GM12864 (cell line): Measurements from ENCODE around the gene DNASE1L3.
"Not testable (repeated sequence)": the region's sequence is repeated elsewhere in the genome, so short reads cannot be mapped to it uniquely, and the experiment has no call there.

Experiments used
- DNase-seq: peaks from one replicate; pipeline ENCODE4 v3.0.0-alpha.2; 2011; ENCODE audit warnings: low read depth
- H3K4me3 ChIP-seq: 2 replicates; pipeline ENCODE4 v1.5.1; 2011; ENCODE audit warnings: mild to moderate bottlenecking, low read depth, low read length, control low read depth
- TF ChIP-seq, protein P1 (sequence below): IDR thresholded peaks from 2 replicates; pipeline ENCODE4 v1.5.1; 2011; ENCODE audit warnings: low read depth, mild to moderate bottlenecking, moderate library complexity, low read length, control low read depth, inconsistent platforms; ENCODE audit errors: missing control alignments

DNASE1L3 gene

DNA sequence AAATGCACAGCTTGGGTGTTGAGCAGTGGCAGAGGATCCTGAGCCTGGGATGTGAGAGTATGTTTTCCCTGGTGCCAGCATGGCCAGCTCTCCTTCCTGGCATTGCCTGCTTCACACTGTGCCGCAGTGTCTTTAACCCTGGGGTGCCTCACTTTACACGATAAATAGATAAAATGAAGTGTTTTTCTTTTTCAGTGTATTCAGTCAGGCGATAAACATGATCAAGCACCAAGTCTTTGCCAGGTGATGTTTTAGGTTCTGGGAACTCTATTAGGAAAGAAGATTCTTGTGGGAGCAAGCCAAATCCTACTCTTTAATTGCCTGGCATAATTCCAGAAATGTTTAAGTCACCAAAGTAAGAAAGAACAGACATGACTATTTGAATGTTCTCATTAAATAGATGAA, 40.9 kb upstream of the DNASE1L3 start:
- no peak for DNase-seq
- no peak overlapping the region for H3K4me3 ChIP-seq
- TF ChIP-seq, protein P1, sequence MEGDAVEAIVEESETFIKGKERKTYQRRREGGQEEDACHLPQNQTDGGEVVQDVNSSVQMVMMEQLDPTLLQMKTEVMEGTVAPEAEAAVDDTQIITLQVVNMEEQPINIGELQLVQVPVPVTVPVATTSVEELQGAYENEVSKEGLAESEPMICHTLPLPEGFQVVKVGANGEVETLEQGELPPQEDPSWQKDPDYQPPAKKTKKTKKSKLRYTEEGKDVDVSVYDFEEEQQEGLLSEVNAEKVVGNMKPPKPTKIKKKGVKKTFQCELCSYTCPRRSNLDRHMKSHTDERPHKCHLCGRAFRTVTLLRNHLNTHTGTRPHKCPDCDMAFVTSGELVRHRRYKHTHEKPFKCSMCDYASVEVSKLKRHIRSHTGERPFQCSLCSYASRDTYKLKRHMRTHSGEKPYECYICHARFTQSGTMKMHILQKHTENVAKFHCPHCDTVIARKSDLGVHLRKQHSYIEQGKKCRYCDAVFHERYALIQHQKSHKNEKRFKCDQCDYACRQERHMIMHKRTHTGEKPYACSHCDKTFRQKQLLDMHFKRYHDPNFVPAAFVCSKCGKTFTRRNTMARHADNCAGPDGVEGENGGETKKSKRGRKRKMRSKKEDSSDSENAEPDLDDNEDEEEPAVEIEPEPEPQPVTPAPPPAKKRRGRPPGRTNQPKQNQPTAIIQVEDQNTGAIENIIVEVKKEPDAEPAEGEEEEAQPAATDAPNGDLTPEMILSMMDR: no peak

DNA sequence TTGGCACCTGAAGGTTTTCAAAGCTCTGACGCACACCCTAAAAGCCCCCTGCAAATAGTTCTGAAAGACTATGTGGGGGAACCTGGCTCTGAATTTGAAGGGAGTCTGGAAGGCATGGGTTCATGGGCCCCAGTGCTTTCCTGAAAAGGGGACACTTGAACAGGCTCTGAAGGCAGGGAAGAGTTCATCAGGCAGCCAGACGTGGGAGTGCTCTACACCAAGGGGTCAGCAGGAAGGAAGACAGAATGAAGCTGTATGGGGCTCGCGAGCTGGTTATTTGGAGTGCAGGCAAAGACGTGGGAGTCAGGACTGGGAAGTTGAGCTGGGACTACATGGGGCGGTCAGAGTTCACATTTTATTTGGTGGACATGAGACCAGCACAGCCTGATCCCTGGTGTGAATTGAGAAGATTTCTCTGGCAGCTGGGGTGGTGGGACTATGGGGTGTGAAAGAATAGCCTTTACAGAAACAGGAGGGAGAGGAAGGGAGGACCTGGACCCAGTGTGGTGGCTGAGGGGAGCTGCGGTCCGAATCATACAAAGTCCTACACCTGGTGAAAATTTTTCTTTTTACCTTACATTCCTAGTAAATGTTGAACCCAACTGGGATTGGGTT, 39.4 kb upstream of the DNASE1L3 start:
- TF ChIP-seq, protein P1: no peak
- DNase-seq: no peak
- no peak overlapping the region for H3K4me3 ChIP-seq

DNA sequence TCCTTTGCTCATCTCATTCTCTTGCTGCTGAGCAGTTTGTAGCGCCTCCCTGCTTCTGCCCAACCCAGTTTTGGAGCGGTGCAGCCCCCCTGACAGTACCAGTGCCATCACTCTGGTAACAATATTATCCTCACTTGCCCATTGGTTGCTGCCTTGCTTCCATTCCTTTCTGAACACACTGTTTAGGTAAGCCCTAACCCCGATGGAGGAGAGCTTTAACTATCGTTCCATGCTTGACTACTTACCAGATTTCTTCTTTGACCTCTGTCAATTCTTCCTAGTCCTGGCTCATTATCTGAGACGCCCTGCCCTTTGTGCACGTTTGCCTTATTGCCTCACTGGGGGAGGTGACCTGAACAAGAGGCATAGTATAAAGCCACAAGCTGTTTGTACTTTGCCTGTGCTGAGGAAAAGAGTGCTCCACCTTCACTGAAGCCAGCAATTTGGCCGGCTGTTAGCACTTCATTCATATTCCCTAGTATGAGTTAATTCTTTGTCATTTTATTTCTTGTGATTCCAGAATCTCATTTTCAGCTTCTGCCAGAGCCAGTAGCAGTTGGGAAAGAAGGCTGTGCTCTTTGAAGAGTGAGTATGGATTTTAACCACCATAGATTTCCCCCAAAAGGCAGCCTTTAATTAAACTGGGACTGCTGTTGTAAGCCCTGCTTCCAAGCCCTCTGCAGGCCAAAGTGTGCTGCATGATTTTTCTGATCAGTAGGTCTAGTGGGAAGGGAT, 38.8 kb upstream of the DNASE1L3 start:
- no peak for DNase-seq
- H3K4me3 ChIP-seq: no peak overlapping the region
- TF ChIP-seq, protein P1: no peak

DNA sequence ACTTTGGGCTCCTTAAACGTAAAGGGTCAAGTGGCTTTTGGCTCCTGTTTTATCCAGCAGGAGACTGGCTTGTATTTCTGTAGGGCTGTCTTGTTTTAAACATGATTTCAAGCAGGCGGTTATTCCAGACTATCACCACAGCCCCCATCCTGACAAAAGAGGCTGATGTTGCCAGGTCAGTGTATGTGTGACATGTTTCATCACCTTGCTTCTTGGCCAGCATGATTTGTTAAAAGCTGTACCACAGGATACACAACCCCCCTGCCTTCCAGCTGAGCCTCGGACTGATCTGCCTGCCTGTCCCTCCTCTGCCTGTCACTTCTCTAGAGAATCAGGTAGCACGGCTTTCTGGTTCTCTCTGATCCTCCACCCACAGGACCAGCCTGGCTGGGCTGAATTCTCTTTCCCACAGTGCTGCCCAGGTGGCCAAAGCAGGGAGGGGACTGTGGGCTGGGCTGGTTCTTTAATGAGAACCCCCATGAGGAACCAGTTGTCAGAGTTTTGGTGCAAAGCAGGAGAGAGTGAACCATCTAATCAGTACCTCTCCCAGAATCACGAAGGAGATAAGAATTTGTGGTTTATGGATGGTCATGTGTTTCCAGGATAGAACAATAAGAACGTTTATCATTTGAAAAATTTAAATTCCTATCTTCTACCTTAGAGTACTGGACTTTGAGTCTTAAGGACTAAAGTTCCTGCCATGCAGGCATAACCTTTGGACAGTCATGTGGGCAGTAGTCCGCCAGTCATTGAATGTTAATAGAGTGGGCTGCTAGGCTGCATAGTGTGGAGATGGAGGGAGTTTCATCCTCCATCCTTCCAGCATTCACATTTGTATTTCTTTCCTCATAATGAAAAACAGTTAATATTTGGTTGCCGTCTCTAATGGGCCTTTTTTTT, 35.6 kb upstream of the DNASE1L3 start:
- TF ChIP-seq, protein P1: no peak
- H3K4me3 ChIP-seq: no peak overlapping the region
- DNase-seq: no peak

DNA sequence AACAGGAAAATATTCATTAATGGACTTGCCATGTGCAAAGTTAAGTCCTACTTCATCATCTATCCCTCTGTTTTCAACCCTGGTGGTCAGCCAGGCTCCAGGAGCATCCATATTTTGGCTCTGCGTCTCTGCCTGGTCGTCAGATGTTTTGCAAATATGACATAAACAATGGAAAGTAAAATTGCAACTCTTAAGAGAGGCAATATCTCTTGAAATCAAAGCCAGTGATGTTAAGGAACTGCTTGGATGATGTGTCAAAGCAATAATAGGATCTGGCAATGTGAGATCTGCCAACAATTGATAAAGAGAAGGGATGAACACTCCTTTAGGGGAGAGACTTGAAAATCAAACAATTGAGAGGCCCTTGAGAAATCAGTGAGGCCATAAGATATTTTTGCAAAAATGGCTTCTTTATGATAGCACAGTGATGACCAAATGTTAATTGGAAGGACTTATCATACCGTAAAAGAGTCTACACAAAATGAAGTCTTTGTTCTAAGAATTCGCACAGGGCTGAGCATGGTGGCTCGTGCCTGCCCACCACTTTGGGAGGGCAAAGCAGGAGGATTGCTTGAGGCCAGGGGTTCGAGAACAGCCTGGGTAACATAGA, 33.3 kb upstream of the DNASE1L3 start:
- no peak for DNase-seq
- H3K4me3 ChIP-seq: no peak overlapping the region
- TF ChIP-seq, protein P1: no peak

DNA sequence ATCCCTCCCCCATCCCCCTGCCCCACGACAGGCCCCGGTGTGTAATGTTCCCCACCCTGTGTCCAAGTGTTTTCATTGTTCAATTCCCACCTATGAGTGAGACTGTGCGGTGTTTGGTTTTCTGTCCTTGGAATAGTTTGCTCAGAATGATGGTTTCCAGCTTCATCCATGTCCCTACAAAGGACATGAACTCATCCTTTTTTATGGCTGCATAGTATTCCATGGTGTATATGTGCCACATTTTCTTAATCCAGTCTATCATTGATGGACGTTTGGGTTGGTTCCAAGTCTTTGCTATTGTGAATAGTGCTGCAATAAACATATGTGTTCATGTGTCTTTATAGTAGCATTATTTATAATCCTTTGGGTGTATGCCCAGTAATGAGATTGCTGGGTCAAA, 32.1 kb upstream of the DNASE1L3 start:
- not testable (repeated sequence) for DNase-seq, H3K4me3 ChIP-seq

DNA sequence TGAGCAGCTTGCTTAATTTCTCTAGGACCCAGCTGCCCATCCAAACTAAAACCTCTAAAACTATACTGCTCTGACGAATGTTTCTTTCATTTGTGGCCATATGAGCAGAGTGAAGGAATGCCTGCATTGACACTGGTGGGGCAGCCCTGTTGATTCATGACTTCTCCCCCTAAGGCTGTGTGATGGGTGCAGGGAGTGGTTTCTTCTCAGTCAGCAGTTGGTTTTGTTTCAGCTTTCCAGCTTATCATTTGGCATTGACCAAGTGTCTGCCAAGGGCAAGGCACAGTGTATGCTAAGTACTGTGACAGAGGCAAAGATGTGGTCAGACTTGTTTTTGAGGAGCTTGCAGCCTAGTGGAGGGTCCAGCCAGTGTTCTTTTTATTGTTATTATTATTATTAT, 31.6 kb upstream of the DNASE1L3 start:
- no peak overlapping the region for H3K4me3 ChIP-seq
- TF ChIP-seq, protein P1: no peak
- no peak for DNase-seq
